HG03460 (cell line): ENCODE data around the gene NFKBIL1.

Experiments used
- ATAC-seq: cut with Tn5 transposase; IDR thresholded peaks from one replicate; pipeline ENCODE4 v1.9.1; 2021; ENCODE audit not compliant: unreplicated experiment

NFKBIL1 gene

DNA sequence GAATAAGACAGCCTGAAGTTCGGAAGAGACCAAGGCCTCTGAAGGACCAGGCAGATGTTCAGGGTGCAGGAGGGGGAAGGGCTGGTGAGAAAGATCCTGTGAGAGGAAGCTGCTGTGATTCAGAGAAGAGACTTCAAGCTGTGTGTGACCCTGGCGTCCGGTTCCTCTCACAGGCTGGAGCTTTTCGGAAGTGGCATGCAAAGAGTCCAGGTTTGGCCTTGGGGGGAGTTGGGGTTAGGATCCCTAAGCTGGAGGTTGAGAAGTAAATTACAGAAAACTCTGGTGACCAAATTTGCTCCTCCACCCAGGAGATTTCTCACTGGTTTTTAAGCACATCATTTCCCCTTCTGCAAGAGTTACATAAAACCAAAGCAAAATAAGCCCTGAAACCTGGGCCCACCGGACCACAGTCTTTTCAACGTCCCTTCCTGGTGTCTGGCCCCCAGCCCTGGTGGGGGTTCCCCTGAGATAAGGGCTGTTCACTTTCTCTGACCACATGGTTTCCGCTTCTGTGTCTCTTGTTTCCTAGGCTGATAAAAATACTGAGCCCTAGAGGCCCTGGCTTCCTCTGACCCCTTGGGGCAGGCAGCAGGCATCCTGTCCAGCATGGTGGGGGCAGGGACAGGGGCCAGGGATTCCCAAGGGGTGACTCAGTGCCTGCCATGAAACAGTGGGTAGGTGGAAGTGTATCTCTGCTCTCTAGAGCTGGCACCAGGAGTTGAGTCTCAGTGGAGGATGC, 12.7 kb downstream of the NFKBIL1 start:
- ATAC-seq = peak; percentile 70

DNA sequence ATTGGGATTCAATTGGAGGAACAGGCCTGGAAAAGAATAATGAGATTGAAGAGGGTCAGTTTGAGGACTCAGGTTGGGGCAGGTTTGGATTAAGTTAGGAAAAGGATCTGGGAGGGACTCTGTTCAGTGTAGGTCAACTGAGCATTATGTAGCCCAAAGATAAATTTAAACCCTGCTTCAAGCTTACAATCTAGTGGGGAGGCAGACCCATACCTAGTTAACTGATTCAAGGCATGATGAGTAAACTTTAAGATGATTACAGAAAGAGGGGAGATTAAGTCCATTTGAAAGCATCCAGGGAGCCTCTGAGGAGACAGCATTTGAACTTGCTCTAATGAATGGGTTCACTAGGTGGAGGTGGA, 13.3 kb downstream of the NFKBIL1 start:
- no peak for ATAC-seq

GRCh38 chr6:31567531-31568370, 20.3 kb downstream of the NFKBIL1 start:
- no peak for ATAC-seq

DNA sequence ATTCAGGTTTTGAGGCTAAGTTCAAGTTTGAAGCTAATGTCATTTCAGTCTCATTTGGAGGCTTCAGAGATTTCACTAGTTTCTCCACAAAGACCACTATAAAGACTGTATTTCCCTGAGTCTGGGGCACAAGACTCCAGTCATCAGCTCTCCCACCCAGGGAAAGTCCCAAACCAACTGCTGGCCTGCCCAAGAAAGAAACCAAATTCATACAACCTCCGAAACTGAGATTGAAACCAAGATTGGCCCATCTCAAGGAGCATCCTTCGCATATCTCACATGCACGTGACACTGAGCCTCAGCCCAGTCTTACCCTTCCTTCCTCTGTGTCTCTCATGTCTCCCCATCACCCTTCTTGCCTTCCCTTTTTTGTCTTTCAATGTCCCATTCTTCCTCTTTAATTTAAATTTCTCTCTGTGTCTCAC, 21.1 kb downstream of the NFKBIL1 start:
- peak; percentile 56 for ATAC-seq

- no peak for ATAC-seq
Measured at GRCh38 chr6:31569861-31570536, 22.6 kb downstream of the NFKBIL1 start.

DNA sequence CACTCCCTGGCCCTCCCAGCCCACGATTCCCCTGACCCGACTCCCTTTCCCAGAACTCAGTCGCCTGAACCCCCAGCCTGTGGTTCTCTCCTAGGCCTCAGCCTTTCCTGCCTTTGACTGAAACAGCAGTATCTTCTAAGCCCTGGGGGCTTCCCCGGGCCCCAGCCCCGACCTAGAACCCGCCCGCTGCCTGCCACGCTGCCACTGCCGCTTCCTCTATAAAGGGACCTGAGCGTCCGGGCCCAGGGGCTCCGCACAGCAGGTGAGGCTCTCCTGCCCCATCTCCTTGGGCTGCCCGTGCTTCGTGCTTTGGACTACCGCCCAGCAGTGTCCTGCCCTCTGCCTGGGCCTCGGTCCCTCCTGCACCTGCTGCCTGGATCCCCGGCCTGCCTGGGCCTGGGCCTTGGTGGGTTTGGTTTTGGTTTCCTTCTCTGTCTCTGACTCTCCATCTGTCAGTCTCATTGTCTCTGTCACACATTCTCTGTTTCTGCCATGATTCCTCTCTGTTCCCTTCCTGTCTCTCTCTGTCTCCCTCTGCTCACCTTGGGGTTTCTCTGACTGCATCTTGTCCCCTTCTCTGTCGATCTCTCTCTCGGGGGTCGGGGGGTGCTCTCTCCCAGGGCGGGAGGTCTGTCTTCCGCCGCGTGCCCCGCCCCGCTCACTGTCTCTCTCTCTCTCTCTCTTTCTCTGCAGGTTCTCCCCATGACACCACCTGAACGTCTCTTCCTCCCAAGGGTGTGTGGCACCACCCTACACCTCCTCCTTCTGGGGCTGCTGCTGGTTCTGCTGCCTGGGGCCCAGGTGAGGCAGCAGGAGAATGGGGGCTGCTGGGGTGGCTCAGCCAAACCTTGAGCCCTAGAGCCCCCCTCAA, 24.9 kb downstream of the NFKBIL1 start, which contains the start of gene LTA:
Gene LTA, plus strand, starts transcription at position 249 of the 871 bp plus-strand sequence. Its CDS starts 454 bp downstream, at position 703.
- ATAC-seq = peak; percentile 38

- ATAC-seq = no peak
Measured at GRCh38 chr6:31573239-31574105, 26.1 kb downstream of the NFKBIL1 start.

DNA sequence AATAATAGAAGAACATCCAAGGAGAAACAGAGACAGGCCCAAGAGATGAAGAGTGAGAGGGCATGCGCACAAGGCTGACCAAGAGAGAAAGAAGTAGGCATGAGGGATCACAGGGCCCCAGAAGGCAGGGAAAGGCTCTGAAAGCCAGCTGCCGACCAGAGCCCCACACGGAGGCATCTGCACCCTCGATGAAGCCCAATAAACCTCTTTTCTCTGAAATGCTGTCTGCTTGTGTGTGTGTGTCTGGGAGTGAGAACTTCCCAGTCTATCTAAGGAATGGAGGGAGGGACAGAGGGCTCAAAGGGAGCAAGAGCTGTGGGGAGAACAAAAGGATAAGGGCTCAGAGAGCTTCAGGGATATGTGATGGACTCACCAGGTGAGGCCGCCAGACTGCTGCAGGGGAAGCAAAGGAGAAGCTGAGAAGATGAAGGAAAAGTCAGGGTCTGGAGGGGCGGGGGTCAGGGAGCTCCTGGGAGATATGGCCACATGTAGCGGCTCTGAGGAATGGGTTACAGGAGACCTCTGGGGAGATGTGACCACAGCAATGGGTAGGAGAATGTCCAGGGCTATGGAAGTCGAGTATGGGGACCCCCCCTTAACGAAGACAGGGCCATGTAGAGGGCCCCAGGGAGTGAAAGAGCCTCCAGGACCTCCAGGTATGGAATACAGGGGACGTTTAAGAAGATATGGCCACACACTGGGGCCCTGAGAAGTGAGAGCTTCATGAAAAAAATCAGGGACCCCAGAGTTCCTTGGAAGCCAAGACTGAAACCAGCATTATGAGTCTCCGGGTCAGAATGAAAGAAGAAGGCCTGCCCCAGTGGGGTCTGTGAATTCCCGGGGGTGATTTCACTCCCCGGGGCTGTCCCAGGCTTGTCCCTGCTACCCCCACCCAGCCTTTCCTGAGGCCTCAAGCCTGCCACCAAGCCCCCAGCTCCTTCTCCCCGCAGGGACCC, 27.0 kb downstream of the NFKBIL1 start:
- ATAC-seq = no peak

GRCh38 chr6:31575335-31575901, 28.0 kb downstream of the NFKBIL1 start, which contains the start of gene TNF:
TNF (plus strand) TSS chr6:31575565; CDS start chr6:31575742, 177 bp downstream.
- no peak for ATAC-seq

- ATAC-seq = no peak
Measured at GRCh38 chr6:31575952-31576685, 28.7 kb downstream of the NFKBIL1 start.

GRCh38 chr6:31576897-31577578, 29.6 kb downstream of the NFKBIL1 start:
- no peak for ATAC-seq

- no peak for ATAC-seq
Measured at GRCh38 chr6:31577579-31577966, 30.2 kb downstream of the NFKBIL1 start.

- ATAC-seq = no peak
Measured at GRCh38 chr6:31578184-31579118, 31.0 kb downstream of the NFKBIL1 start.

DNA sequence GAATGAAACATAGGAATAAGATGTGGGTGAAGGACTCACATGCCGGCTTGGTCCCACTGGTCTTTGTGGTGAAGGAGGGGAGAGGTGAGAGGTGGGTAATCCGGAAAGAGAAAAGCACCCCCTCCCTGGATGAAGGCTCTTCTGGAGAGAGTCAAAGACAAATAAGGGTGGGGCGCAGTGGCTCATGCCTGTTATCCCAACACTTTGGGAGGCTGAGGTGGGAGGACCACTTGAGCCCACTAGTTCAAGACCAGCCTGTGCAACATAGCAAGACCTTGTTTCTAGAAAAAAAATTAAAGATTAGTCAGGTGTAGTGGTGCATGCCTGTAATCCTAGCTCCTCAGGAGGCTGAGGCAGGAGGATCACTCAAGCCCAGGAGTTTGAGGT, 31.7 kb downstream of the NFKBIL1 start:
- no peak for ATAC-seq

GRCh38 chr6:31579546-31580437, 32.4 kb downstream of the NFKBIL1 start:
- ATAC-seq = no peak
